Esophagus muscularis mucosa (tissue), 4 donors: ENCODE results near the gene TRPC3. TPM values are rescaled to one million over a fixed set of nuclear protein-coding genes. Genes with fewer than 3 reads are reported as not detected.
A peak's percentile ranks its signal among the peaks of the same experiment; 100 is the strongest.
"Not testable (repeated sequence)": the region's sequence is repeated elsewhere in the genome, so short reads cannot be mapped to it uniquely, and the experiment has no call there.

ENCODE experiments used
- DNase-seq: peaks from one replicate; pipeline ENCODE4 v3.0.0-alpha.2; 2017; ENCODE audit errors: extremely low spot score
- H3K27ac ChIP-seq, 4 donors: fragments of 200-600 bp; sonication (generic); replicated peaks in 1 of 4; 1 replicate in 3 of 4; 2 replicates in 1 of 4; pipeline ENCODE4 v1.5.1; 2016 to 2019; ENCODE audit warnings: mild to moderate bottlenecking in 1 of 4
- H3K27me3 ChIP-seq, 4 donors: fragments of 200-600 bp; sonication (generic); one replicate each; pipeline versions ENCODE4 v1.5.1 to v1.6.0; 2016 to 2019
- H3K36me3 ChIP-seq, 4 donors: fragments of 200-600 bp; sonication (generic); one replicate each; pipeline ENCODE4 v1.5.1; 2016 to 2019
- H3K4me1 ChIP-seq, 4 donors: fragments of 200-600 bp; sonication (generic); one replicate each; pipeline ENCODE4 v1.5.1; 2016 to 2019
- H3K4me3 ChIP-seq, 4 donors: fragments of 200-600 bp; sonication (generic); 1 replicate in 2 of 4; 2 replicates in 2 of 4; pipeline ENCODE4 v1.5.1; 2016 to 2019; ENCODE audit warnings: mild to moderate bottlenecking in 4 of 4, moderate library complexity in 1 of 4
- H3K9me3 ChIP-seq, 4 donors: fragments of 200-600 bp; sonication (generic); 1 replicate in 3 of 4; 2 replicates in 1 of 4; pipeline ENCODE4 v1.5.1; 2016 to 2019
- CTCF ChIP-seq, 3 experiments: fragments of 200-600 bp in 2 of 3; fragments of 450-650 bp in 1 of 3; sonication (generic) in 2 of 3; IDR thresholded peaks; one replicate each; pipeline ENCODE4 v1.5.1; 2017 to 2019; ENCODE audit warnings: antibody characterized with exemption in 3 of 3, mild to moderate bottlenecking in 2 of 3, moderate library complexity in 1 of 3
- EP300 ChIP-seq: sonication (generic); formaldehyde crosslinking; IDR thresholded peaks from one replicate; pipeline ENCODE4 v1.6.1; 2017; ENCODE audit warnings: antibody characterized with exemption
- POLR2A ChIP-seq: fragments of 450-650 bp; IDR thresholded peaks from one replicate; pipeline ENCODE4 v1.6.1; 2017; ENCODE audit warnings: antibody characterized with exemption, moderate library complexity, mild to moderate bottlenecking, low read depth
- POLR2AphosphoS5 ChIP-seq, 2 donors: sonication (generic); formaldehyde crosslinking; IDR thresholded peaks; one replicate each; pipeline ENCODE4 v1.6.1; 2017; ENCODE audit warnings: antibody characterized with exemption in 2 of 2
- WGBS: methylation state at CpG from one replicate; pipeline ENCODE4 v1.1.5; 2018; 5-methylcytosine and 5-hydroxymethylcytosine counted together
- intact Hi-C: fragments of 100-400 bp; cut with DNase I; formaldehyde crosslinking; loops from one replicate; pipeline ENCODE4 v1.15.1; 2023
- total RNA-seq, 4 donors: library from RNA; depleted of rRNA; stranded (reverse); fragments of >200 nt; gene quantifications; one replicate each; pipeline versions ENCODE4 v1.1.0 to v1.2.1, GENCODE V29; 2016

Gene TRPC3
- total RNA-seq, 4 donors from 2014 or later: 0.42 to 0.71 (median 0.62) TPM

- DNase-seq: peak; percentile 85
- H3K9me3 ChIP-seq: no peaks in the 10 kb centered on the region
- H3K27ac ChIP-seq: no peak overlapping the region
- TF ChIP-seq CTCF (IDR thresholded peaks at IDR 0.05): no peak
- H3K36me3 ChIP-seq: no peaks in the 10 kb centered on the region
- no peak overlapping the region for H3K4me3 ChIP-seq
- intact Hi-C loops: no loop called here
- WGBS: 82% methylated on average over 50 of the region's 59 CpGs
- H3K27me3 ChIP-seq: no peaks in the 10 kb centered on the region
- no peaks in the 10 kb centered on the region for H3K4me1 ChIP-seq
Measured at GRCh38 chr4:121932212-121932974, 19.5 kb downstream of the TRPC3 start.

GRCh38 chr4:121930304-121930703, 21.6 kb downstream of the TRPC3 start:
- intact Hi-C loops: no loop called here
- Histone ChIP-seq H3K9me3 (no peaks in the 10 kb centered on the region), H3K4me1 (no peaks in the 10 kb centered on the region), H3K27me3 (no peaks in the 10 kb centered on the region), H3K27ac (no peak overlapping the region), H3K4me3 (no peak overlapping the region), H3K36me3 (no peaks in the 10 kb centered on the region)
- TF ChIP-seq POLR2A: no peak
- TF ChIP-seq POLR2AphosphoS5 (IDR thresholded peaks at IDR 0.05): no peak
- no peak for TF ChIP-seq EP300
- TF ChIP-seq CTCF (IDR thresholded peaks at IDR 0.05): no peak
- DNase-seq: no peak
- WGBS: 71% methylated on average over 2 of the region's 2 CpGs

GRCh38 chr4:121927948-121928347, 23.9 kb downstream of the TRPC3 start:
- intact Hi-C loops: no loop called here
- Histone ChIP-seq H3K27ac (no peak overlapping the region), H3K4me3 (no peak overlapping the region), H3K36me3 (no peaks in the 10 kb centered on the region), H3K27me3 (no peaks in the 10 kb centered on the region), H3K9me3 (no peaks in the 10 kb centered on the region), H3K4me1 (no peaks in the 10 kb centered on the region)
- DNase-seq: no peak
- no peak for TF ChIP-seq CTCF (IDR thresholded peaks at IDR 0.05)
- TF ChIP-seq EP300: no peak
- TF ChIP-seq POLR2A: no peak
- no peak for TF ChIP-seq POLR2AphosphoS5 (IDR thresholded peaks at IDR 0.05)
- 92% methylated on average over 1 of the region's 1 CpG for WGBS

DNA sequence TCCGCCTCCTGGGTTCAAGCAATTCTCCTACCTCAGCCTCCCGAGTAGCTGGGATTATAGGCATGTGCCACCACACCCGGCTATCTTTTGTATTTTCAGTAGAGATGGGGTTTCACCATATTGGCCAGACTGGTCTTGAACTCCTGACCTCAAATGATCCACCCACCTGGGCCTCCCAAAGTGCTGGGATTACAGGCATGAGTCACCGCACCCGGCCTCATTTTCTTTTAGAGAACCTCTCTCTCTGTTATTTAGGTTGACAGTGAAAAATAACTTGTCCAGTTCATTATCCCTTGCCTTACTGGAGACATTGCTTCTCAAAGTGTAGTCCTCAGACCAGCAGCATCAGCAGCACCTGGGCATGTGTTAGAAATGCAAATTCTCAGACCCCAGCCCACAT, 25.4 kb downstream of the TRPC3 start:
- H3K27ac ChIP-seq, H3K27me3 ChIP-seq, intact Hi-C loops, H3K9me3 ChIP-seq, H3K36me3 ChIP-seq, DNase-seq, H3K4me1 ChIP-seq, H3K4me3 ChIP-seq: not testable (repeated sequence)
- WGBS: 91% methylated on average over 5 of the region's 5 CpGs

DNA sequence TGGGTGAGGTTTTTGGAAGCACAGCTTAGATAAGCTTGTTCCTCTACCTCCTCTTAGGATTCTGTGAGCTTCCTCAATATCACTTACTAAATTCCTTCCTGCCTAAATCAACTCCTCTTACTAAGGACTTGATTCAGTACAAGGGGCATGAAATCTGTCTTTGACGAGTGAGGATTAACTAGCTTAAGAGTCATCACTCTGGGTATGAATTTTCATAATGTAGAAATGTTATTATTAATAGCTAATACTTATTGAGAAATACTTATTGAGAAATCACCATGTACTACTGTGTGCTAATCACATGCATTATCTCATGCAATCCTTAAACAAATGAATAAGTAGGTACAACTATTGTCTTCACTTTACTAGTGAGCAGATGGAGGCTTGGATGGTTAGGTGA, 28.6 kb downstream of the TRPC3 start:
- H3K4me3 ChIP-seq: no peak overlapping the region
- TF ChIP-seq POLR2AphosphoS5 (IDR thresholded peaks at IDR 0.05) (no peak), EP300 (no peak), POLR2A (no peak), CTCF (IDR thresholded peaks at IDR 0.05) (no peak)
- intact Hi-C loops: no loop called here
- H3K27me3 ChIP-seq: no peaks in the 10 kb centered on the region
- WGBS: 95% methylated on average over 1 of the region's 1 CpG
- H3K27ac ChIP-seq: no peak overlapping the region
- no peak for DNase-seq
- H3K4me1 ChIP-seq: no peaks in the 10 kb centered on the region
- H3K9me3 ChIP-seq: no peaks in the 10 kb centered on the region
- H3K36me3 ChIP-seq: no peaks in the 10 kb centered on the region
